ENCODE measurements around the gene MTNR1B. TPM values are rescaled to one million over a fixed set of nuclear protein-coding genes. Genes with fewer than 3 reads are reported as not detected.

Gene MTNR1B
- total RNA-seq, 1 experiment from 2014 or later = not detected

DNA sequence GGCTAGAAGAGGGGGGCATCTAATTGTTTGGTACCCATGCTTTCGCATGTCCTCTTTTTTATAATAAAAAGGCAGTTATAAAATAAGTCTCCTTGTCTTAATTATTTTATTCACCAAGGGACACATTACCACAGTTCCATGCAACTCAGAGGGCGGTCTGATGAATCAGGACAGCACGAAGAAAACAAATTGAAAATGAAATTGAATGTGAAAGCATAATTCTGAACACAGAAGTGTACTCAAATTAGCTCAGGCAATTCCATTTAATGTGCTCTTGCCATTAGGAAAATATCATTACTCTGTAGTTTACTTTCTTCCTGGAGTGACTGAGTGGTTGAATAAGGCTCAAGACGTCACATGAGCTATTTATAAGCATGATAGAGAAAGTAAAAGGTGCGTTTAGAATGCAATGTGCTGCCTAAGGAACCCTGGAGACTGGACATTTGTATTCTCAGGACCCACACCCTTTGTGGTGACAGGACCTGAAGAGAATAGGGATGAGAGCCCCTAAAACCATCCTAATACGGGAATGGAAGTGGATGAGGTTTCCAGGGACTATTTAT lies 59.6 kb downstream of the MTNR1B start:
- H3K9me3 ChIP-seq (ENCODE audit: low read depth, low read length, poor library complexity, severe bottlenecking) = no peaks in the 10 kb centered on the region
- no peak for DNase-seq (ENCODE audit: low spot score)
- no TSS peak for BruUV-seq (replicated peaks)
- TF ChIP-seq EZH2 (IDR thresholded peaks at IDR 0.05; ENCODE audit: borderline replicate concordance, low read depth, low read length, poor library complexity, severe bottlenecking) = no peak
- TF ChIP-seq, protein P1, sequence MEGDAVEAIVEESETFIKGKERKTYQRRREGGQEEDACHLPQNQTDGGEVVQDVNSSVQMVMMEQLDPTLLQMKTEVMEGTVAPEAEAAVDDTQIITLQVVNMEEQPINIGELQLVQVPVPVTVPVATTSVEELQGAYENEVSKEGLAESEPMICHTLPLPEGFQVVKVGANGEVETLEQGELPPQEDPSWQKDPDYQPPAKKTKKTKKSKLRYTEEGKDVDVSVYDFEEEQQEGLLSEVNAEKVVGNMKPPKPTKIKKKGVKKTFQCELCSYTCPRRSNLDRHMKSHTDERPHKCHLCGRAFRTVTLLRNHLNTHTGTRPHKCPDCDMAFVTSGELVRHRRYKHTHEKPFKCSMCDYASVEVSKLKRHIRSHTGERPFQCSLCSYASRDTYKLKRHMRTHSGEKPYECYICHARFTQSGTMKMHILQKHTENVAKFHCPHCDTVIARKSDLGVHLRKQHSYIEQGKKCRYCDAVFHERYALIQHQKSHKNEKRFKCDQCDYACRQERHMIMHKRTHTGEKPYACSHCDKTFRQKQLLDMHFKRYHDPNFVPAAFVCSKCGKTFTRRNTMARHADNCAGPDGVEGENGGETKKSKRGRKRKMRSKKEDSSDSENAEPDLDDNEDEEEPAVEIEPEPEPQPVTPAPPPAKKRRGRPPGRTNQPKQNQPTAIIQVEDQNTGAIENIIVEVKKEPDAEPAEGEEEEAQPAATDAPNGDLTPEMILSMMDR (conservative IDR thresholded peaks at IDR 0.05; ENCODE audit: low read depth, low read length) = no peak
- intact Hi-C loops (cut with micrococcal nuclease; ENCODE audit: unreplicated experiment) = no loop called here
- H3K36me3 ChIP-seq (ENCODE audit: insufficient read depth, low read length, poor library complexity, severe bottlenecking) = no peaks in the 10 kb centered on the region
- H3K4me1 ChIP-seq (ENCODE audit: insufficient read depth, low read length, poor library complexity, severe bottlenecking) = no peaks in the 10 kb centered on the region
- ChIA-PET POLR2A (ENCODE audit: low non-redundant PET) (no interaction called here), CTCF (no interaction called here)
- H3K4me3 ChIP-seq (ENCODE audit: low read depth, low read length, poor library complexity, severe bottlenecking) = no peak overlapping the region
- H3K27ac ChIP-seq (ENCODE audit: low read depth, low read length, poor library complexity, severe bottlenecking) = no peak overlapping the region
- peaks cover 3% of the 10 kb centered on the region for H3K27me3 ChIP-seq (replicated peaks; ENCODE audit: insufficient read depth, low read depth, low read length, poor library complexity)

DNA sequence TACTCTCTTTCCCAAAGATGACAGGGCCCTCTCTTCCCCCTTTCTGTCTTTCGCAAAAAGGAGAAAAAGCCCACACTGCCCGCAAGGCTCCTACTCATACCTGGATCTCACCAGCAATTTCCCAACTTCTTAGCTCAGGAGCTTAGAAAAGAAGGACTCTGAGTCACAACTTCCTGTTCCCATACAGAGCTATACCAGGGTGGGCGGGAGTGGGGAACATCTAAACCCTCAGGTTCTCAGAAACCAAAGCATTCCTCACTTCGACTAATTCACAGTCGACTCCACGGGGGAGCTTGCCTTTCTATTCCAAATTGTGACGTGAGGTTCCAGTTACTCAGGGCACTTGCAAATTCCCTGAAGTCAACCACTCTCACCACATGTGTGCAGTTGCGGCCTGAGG lies 61.9 kb downstream of the MTNR1B start:
- Histone ChIP-seq H3K4me1 (ENCODE audit: insufficient read depth, low read length, poor library complexity, severe bottlenecking) (no peaks in the 10 kb centered on the region), H3K27me3 (replicated peaks; ENCODE audit: insufficient read depth, low read depth, low read length, poor library complexity) (peaks cover 3% of the 10 kb centered on the region), H3K27ac (ENCODE audit: low read depth, low read length, poor library complexity, severe bottlenecking) (no peak overlapping the region), H3K9me3 (ENCODE audit: low read depth, low read length, poor library complexity, severe bottlenecking) (no peaks in the 10 kb centered on the region), H3K4me3 (ENCODE audit: low read depth, low read length, poor library complexity, severe bottlenecking) (no peak overlapping the region), H3K36me3 (ENCODE audit: insufficient read depth, low read length, poor library complexity, severe bottlenecking) (no peaks in the 10 kb centered on the region)
- DNase-seq (ENCODE audit: low spot score) = peak; percentile 32
- POLR2A ChIA-PET (ENCODE audit: low non-redundant PET) = no interaction called here
- intact Hi-C loops (cut with micrococcal nuclease; ENCODE audit: unreplicated experiment) = no loop called here
- CTCF ChIA-PET = no interaction called here
- no TSS peak for BruUV-seq (replicated peaks)
- TF ChIP-seq EZH2 (IDR thresholded peaks at IDR 0.05; ENCODE audit: borderline replicate concordance, low read depth, low read length, poor library complexity, severe bottlenecking) = no peak
- TF ChIP-seq, protein P1 (conservative IDR thresholded peaks at IDR 0.05; ENCODE audit: low read depth, low read length) = no peak

Other genes starting within 250 kb of the MTNR1B start
- gene SLC36A4, start 228.3 kb downstream of the MTNR1B start, total RNA-seq (2021) = 28.2 and 31.0 TPM in 2 replicates

Measured in A673 (cell line).